GM19099 (cell line): ENCODE measurements around the gene LHX3.

Experiments
- POLR2A ChIP-seq: IDR thresholded peaks from 3 replicates; pipeline ENCODE4 v1.6.1; 2011; ENCODE audit warnings: low read depth; ENCODE audit not compliant: insufficient read length; ENCODE audit errors: extremely low read depth

LHX3 gene

DNA sequence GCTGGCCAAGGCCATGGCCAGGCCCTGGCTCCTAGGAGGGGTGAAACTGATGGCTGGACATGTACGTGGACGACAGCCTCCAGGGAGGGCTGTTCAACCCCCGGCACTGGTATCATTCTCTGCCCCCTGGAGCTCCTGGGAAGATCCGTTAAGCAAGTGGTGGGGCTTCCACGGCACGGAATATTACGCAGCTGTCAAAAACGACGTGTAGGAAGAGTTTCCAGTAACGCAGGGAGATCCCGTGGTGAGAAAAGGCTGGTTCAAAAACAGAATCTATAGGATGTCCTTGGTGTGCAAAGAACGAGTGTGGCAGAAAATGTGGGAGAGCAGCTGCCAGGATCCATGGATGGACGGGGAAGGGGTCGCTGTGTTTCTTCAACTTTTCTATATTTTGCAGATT is 50.0 kb downstream of the LHX3 start:
- TF ChIP-seq POLR2A = no peak

DNA sequence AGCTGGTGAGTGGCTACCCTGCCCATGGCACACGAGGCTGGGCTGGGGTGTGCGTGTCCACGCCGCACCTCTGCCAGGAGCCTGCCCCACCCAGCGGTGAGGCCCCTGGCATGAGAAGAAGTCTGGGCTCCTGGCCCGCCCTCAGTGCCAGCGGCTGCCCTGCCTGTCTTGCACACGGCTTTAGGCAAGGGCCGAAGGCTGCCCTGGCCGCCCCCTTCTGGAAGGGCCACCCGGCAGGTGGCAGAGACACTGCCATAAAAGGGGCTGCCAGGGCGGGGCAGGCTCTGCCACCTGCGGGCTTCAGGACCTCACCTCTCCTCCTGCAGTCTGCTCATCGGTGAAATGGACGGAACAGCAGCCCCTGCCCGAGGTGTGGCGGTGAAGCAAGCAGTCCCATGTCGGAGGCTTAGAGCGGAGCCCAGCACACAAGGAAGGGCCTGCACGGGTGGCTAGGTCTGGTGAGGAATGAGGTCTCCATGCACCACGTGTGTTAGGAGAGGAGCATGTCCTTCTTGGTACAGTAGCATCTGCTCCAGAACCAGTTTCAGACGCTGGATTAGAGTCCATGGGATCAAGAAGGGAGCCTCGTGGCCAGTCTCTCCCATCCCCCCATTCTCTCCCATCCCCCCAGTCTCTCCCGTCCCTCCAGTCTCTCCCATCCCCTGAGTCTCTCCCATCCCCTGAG is 51.4 kb downstream of the LHX3 start:
- TF ChIP-seq POLR2A = no peak

DNA sequence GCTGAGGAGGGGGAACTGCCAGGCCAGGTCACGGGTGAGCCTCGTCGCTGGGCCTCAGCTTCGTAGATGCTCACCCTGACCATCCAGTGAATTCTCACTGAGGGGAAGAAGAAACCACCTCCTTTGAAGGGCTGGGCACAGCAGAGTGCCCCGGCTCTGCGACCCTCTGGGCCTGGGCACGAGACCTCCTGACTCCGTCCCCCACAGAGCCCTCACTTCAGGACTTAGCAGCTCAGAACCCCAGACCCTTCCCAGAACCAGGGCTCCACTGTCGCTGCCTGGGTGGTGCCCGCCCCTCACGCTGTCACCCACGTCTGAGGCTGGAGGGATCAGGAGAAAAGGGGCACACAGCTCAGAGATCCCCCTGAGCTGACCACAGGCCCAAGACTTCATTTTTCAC is 52.0 kb downstream of the LHX3 start:
- no peak for TF ChIP-seq POLR2A

DNA sequence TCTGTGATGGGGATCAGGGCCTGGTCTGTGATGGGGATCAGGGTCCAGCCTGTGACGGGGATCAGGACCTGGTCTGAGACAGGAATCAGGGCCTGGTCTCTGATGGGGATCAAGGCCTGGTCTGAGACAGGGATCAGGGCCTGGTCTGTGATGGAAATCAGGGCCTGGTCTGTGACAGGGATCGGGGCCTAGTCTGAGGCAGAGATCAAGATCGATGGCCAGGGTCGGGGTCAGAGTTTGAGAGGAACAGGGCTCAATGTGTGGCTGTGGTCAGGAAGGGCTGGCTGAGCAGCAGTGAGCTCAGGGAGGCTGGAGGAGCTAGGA is 52.4 kb downstream of the LHX3 start:
- no peak for TF ChIP-seq POLR2A

DNA sequence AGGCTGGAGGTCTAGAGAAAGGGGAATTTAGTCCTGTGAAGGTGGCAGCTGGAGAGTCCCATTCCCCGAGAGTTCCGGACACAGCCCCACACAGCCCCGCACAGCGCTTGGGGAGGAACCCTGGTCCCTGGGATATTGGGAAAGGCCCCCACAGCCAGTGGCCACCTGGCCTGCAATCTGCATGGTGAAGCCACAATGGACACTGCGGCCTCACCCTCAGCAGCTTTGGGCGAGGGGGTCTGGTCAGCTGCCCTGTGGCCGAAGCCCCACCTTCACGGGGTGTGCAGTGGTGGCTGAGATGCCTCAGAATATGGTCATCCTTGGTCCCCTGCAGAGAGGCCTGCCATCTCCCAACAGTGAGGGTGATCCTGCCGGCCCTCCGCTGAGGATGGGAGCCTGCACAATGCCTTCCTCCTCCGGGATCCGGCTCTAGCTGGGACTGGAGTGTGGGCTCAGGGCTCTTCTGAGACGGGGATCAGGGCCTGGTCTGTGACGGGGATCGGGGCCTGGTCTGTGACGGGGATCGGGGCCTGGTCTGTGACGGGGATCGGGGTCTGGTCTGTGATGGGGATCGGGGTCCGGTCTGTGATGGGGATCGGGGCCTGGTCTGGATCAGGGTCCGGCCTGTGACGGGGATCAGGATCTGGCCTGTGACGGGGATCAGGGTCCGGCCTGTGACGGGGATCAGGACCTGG is 52.9 kb downstream of the LHX3 start:
- no peak for TF ChIP-seq POLR2A

DNA sequence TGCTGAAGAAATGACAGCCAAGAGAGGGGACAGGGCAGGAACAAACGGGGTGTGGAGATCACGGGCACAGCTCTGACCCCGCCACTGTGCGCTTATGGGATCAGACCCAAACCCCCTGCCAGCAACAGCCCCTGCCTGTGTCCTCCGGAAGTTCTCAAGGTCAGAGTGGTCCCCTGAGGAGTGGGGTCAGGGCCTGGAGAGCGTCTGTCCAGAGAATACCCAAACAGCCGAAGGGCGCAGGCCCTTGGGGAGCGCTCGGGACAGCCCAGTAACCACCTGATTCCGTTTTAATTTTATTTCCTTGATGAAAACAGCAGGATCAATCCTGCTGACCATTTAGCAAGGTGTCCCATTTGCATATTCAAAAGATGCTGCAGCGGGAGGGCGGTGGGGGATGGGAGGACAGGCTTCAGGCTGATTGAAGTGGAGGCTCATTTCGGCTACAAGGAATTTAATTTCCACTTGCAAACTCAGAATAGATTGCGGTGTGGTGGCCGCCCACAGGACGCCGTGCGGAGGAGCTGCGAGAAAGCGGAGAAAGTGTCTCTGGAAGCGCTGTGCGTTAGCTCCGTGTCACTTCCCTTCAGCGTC is 53.6 kb downstream of the LHX3 start:
- no peak for TF ChIP-seq POLR2A

DNA sequence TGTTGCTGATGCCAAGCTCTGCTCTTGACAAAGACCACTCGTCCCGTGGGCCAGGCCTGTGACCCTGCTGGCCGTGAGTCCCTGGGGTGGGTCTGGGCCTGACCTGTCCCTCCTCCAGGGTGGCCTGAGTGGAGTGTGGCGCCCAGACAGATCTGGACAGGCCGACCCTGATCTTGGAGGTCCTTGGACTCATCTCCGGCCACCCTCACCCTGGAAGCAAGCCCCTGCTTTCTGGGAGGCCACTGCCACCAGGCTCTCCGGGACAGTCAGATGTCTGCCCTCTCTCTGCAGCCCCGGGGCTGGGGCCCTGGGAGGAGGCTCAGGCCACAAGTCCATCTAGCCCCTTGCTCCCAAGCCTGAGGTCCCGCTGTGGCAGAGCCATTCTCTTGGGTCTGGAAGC is 55.1 kb downstream of the LHX3 start:
- TF ChIP-seq POLR2A = no peak

DNA sequence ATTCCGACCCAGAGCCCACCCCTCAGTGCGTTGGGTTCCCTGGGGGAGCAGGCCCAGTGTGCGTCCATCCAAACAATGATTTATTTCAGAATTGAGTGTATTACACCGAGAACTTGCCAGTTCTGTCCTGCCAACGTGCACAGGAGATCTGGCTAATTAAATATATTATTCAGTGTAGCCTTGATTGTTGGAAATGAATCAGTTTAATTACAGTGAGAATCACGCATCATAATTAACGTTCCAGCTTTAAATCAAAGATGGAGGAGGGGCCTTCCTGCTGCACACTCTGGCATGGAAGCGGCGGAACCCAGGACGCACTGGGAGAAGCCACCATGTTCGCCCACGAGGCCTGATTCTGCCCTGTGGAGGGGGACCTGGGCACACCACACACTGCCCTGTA is 55.6 kb downstream of the LHX3 start:
- TF ChIP-seq POLR2A = no peak

DNA sequence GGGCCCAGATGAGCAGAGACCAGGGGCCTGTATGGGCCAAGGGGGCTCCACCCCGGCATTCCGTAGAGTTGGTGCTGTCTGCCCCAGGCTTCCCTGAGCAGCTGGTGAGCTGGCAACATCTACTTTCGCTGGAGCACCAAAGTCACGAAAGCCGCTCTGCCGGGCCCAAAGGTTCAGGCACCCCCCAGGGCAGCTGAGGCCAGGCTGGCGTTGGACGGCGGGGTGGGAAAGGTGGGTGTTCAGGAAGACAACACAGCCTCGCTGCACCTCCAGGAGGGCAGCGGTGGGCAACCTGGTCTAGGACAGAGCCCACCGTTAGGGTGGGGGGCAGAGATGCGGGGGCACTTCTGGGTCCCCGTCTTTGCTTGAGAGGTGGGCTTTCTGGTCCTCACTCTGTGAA is 56.2 kb downstream of the LHX3 start:
- no peak for TF ChIP-seq POLR2A

DNA sequence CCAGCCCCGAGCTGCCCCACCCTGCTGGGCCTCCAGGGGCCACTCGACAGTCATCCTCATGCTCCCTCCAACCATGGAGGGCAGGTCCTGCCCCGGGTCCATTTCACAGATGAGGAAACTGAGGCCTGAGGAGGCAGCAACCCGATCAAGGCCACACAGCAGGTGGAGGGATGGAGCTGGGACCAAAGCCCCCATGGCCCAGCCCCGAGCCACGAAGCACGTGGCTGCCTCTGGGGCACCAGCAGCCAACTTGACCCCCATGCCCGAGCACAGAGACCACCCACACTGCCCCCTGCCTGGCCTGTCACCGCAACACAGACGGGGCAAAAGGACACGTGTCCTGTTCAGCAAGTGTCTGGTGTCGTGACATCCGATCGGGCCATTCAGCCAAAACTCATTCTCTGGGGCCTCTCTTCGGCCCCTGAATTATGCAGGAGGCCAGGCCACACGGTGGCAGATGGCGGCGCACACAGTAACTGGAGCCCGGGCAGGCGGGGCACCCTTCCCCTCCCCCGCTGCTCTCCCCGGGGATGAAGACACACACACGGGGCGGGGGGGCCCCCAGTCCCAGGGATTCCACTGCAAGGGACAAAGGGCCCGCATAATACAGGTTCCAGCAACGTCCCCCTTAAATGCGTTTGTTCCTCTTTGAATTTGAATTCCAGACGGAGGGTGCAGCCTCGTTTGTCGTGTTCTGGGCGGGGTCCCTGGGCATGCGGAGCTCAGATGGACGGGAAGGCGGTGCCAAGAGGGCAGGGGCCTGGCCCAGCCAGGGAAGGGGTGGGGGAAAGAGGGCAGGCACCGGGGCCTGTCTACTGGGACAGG is 56.8 kb downstream of the LHX3 start:
- no peak for TF ChIP-seq POLR2A

DNA sequence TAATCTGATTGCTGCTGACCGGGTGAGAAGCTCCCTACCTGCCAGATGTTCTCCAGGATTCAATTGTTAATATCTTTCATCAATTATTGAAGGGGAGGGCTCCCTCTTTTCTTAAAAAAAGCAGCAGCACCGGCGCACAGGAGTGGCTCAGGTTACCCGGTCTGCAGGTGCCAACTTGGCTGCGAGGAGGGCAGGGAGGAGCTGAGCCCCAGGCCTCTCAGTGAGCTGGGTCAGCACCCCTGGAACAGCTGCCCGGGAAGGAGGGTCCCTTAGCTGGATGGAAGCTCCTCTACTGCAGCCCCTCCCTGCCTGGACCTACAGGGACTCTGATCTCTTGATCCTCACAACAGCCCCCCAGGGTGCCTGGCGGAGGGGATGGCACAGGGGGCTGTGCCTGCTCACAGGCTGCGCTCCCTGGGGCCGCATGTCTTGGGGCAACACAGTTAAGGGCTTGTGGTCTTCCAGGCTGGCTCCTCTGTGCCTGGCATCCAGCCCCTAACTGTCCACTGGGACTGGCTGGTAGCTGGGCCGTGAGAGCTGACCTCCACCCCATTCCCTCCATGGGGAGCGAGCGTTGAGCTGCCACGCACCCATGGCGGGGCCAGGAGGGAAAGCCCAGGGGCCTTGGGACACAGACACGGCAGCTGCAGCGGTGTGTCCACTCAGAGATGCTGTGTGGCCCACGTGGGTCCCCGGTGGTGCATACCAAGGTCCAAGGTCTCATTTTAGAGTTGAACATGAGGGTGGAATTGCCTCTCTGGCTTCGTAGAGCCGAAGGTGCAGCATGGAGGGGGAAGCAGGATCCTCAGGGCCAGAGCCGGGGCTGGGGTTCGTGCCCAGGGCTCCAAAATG is 57.7 kb downstream of the LHX3 start:
- TF ChIP-seq POLR2A = no peak
